ENCODE measurements around the gene MYO1A.
A peak's percentile ranks its signal among the peaks of the same experiment; 100 is the strongest.

The MYO1A gene

DNA sequence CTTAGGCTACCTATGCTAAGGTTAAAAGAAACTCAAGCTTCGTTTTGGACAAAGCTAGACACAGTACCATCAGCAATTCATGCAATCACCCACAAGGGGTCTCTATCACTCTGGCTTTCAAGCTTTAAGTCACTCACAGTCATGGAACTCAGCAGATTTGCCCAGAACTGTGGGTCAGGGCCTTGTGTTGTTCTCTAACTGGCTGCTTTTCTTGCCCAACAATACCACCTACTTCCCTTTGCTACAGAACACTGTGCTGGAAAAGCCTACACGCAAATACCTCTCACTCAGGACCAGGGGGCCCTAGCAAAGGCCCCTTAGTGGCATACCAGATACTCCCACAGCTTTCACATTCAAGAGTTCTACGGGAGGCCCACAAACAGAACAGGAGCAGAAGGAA, 19.6 kb upstream of the MYO1A start:
- Histone ChIP-seq H3K4me1 (ENCODE audit: low read length) (peaks cover 7% of the 10 kb centered on the region), H3F3A (ENCODE audit: insufficient read depth, low read length) (peaks cover 14% of the 10 kb centered on the region), H3K9me2 (replicated peaks; ENCODE audit: insufficient read depth, low read length) (no peaks in the 10 kb centered on the region), H3K9me3 (replicated peaks; ENCODE audit: insufficient read depth, low read length) (no peaks in the 10 kb centered on the region), H3K79me2 (ENCODE audit: low read length) (peaks cover 20% of the 10 kb centered on the region), H3K4me2 (ENCODE audit: low read depth, low read length) (no peak overlapping the region), H4K20me1 (ENCODE audit: insufficient read depth, low read length) (no peaks in the 10 kb centered on the region), H3K9ac (ENCODE audit: low read length) (no peak overlapping the region), H2AFZ (ENCODE audit: low read length) (no peak overlapping the region), H3K27me3 (replicated peaks; ENCODE audit: insufficient read depth, low read length) (no peaks in the 10 kb centered on the region), H3K27ac (ENCODE audit: low read length) (no peak overlapping the region), H3K4me3 (ENCODE audit: low read length) (no peak overlapping the region), H3K36me3 (replicated peaks; ENCODE audit: insufficient read depth, low read length) (peaks cover 6% of the 10 kb centered on the region; the same call in 1 of the 2 replicates)
- peak; percentile 76 for DNase-seq
- TF ChIP-seq EZH2phosphoT487 (IDR thresholded peaks at IDR 0.05; ENCODE audit: low read length) = no peak
- no peak for TF ChIP-seq EZH2 (optimal IDR thresholded peaks at IDR 0.05; ENCODE audit: low read depth, low read length)
- peak; percentile 75 for TF ChIP-seq CTCF (IDR thresholded peaks at IDR 0.05; ENCODE audit: low read length)

- Histone ChIP-seq H3K4me2 (ENCODE audit: low read depth, low read length) (no peak overlapping the region), H3K9ac (ENCODE audit: low read length) (no peak overlapping the region), H2AFZ (ENCODE audit: low read length) (no peak overlapping the region), H4K20me1 (ENCODE audit: insufficient read depth, low read length) (no peaks in the 10 kb centered on the region), H3K27me3 (replicated peaks; ENCODE audit: insufficient read depth, low read length) (no peaks in the 10 kb centered on the region), H3K9me2 (replicated peaks; ENCODE audit: insufficient read depth, low read length) (no peaks in the 10 kb centered on the region), H3K36me3 (replicated peaks; ENCODE audit: insufficient read depth, low read length) (peaks cover 6% of the 10 kb centered on the region; the same call in 1 of the 2 replicates), H3K4me1 (ENCODE audit: low read length) (peaks cover 10% of the 10 kb centered on the region), H3K79me2 (ENCODE audit: low read length) (no peaks in the 10 kb centered on the region; the same call in 1 of the 2 replicates), H3K9me3 (replicated peaks; ENCODE audit: insufficient read depth, low read length) (no peaks in the 10 kb centered on the region), H3K4me3 (ENCODE audit: low read length) (no peak overlapping the region), H3F3A (ENCODE audit: insufficient read depth, low read length) (peaks cover 30% of the 10 kb centered on the region), H3K27ac (ENCODE audit: low read length) (no peak overlapping the region)
- TF ChIP-seq CTCF (IDR thresholded peaks at IDR 0.05; ENCODE audit: low read length) (no peak), EZH2phosphoT487 (IDR thresholded peaks at IDR 0.05; ENCODE audit: low read length) (no peak), EZH2 (optimal IDR thresholded peaks at IDR 0.05; ENCODE audit: low read depth, low read length) (no peak)
- DNase-seq = no peak
Observed at GRCh38 chr12:57066245-57066644, 16.3 kb upstream of the MYO1A start.

- Histone ChIP-seq H3K9me2 (replicated peaks; ENCODE audit: insufficient read depth, low read length) (no peaks in the 10 kb centered on the region), H3F3A (ENCODE audit: insufficient read depth, low read length) (peaks cover 27% of the 10 kb centered on the region), H3K27ac (ENCODE audit: low read length) (peak overlapping the region; percentile 59), H3K4me3 (ENCODE audit: low read length) (peak overlapping the region; percentile 49), H3K79me2 (ENCODE audit: low read length) (no peaks in the 10 kb centered on the region; the same call in 1 of the 2 replicates), H3K4me2 (ENCODE audit: low read depth, low read length) (peak overlapping the region; percentile 67), H3K4me1 (ENCODE audit: low read length) (peaks cover 10% of the 10 kb centered on the region), H3K9me3 (replicated peaks; ENCODE audit: insufficient read depth, low read length) (no peaks in the 10 kb centered on the region), H4K20me1 (ENCODE audit: insufficient read depth, low read length) (no peaks in the 10 kb centered on the region), H3K9ac (ENCODE audit: low read length) (peak overlapping the region; percentile 32; the same call in 1 of the 2 replicates), H2AFZ (ENCODE audit: low read length) (peak overlapping the region; percentile 12; the same call in 1 of the 2 replicates), H3K27me3 (replicated peaks; ENCODE audit: insufficient read depth, low read length) (no peaks in the 10 kb centered on the region), H3K36me3 (replicated peaks; ENCODE audit: insufficient read depth, low read length) (peaks cover 12% of the 10 kb centered on the region)
- DNase-seq = peak; percentile 71
- no peak for TF ChIP-seq CTCF (IDR thresholded peaks at IDR 0.05; ENCODE audit: low read length)
- TF ChIP-seq EZH2 (optimal IDR thresholded peaks at IDR 0.05; ENCODE audit: low read depth, low read length) = no peak
- TF ChIP-seq EZH2phosphoT487 (IDR thresholded peaks at IDR 0.05; ENCODE audit: low read length) = no peak
Observed at GRCh38 chr12:57063991-57064685, 14.2 kb upstream of the MYO1A start.

All from MM.1S (cell line).